ENCODE data around the gene TEPSIN. TPM values are rescaled to one million over a fixed set of nuclear protein-coding genes. Genes with fewer than 3 reads are reported as not detected.

The TEPSIN gene
- total RNA-seq, 4 donors from 2014 or later: 16.7 to 42.9 (median 23.3) TPM

GRCh38 chr17:81196505-81197408 is 42.1 kb downstream of the TEPSIN start:
- no peaks in the 10 kb centered on the region for H3K27me3 ChIP-seq
- no peak for TF ChIP-seq CTCF (IDR thresholded peaks at IDR 0.05)
- TF ChIP-seq POLR2A (IDR thresholded peaks at IDR 0.05): no peak
- intact Hi-C loops (cut with DNase I): no loop called here
- H3K9me3 ChIP-seq: no peaks in the 10 kb centered on the region
- 84 to 86% methylated on average over 11 to 19 of the region's 45 CpGs for WGBS, 2 donors
- peak overlapping the region in 1 of 4 donors; percentile 8 for H3K4me3 ChIP-seq
- H3K27ac ChIP-seq: no peak overlapping the region
- peaks cover 0 to 31% (median 0%) of the 10 kb centered on the region in 3 donors for H3K36me3 ChIP-seq
- DNase-seq: no peak
- peaks cover 0 to 34% (median 0%) of the 10 kb centered on the region in 3 donors for H3K4me1 ChIP-seq

GRCh38 chr17:81195941-81196495 is 42.8 kb downstream of the TEPSIN start:
- H3K9me3 ChIP-seq: no peaks in the 10 kb centered on the region
- H3K4me3 ChIP-seq: no peak overlapping the region
- H3K36me3 ChIP-seq: peaks cover 0 to 37% (median 0%) of the 10 kb centered on the region in 3 donors
- DNase-seq: no peak
- intact Hi-C loops (cut with DNase I): no loop called here
- TF ChIP-seq POLR2A (IDR thresholded peaks at IDR 0.05) (no peak), CTCF (IDR thresholded peaks at IDR 0.05) (no peak)
- H3K27me3 ChIP-seq: no peaks in the 10 kb centered on the region
- H3K27ac ChIP-seq: no peak overlapping the region
- H3K4me1 ChIP-seq: peaks cover 0 to 31% (median 0%) of the 10 kb centered on the region in 3 donors
- 100% methylated on average over 1 of the region's 14 CpGs; no CpG with 5 or more reads in 1 of the 2 donors for WGBS, 2 donors

- Histone ChIP-seq H3K27ac (no peak overlapping the region), H3K36me3 (peaks cover 0 to 45% (median 0%) of the 10 kb centered on the region in 3 donors), H3K27me3 (no peaks in the 10 kb centered on the region), H3K9me3 (no peaks in the 10 kb centered on the region), H3K4me1 (peaks cover 0 to 30% (median 0%) of the 10 kb centered on the region in 3 donors), H3K4me3 (no peak overlapping the region)
- TF ChIP-seq POLR2A (IDR thresholded peaks at IDR 0.05): no peak
- no peak for TF ChIP-seq CTCF (IDR thresholded peaks at IDR 0.05)
- DNase-seq: no peak
- WGBS, 2 donors: 81 to 88% methylated on average over 9 to 15 of the region's 37 CpGs
- intact Hi-C loops (cut with DNase I): no loop called here
Measured at GRCh38 chr17:81194941-81195901, 43.6 kb downstream of the TEPSIN start.

- H3K27me3 ChIP-seq: no peaks in the 10 kb centered on the region
- H3K4me3 ChIP-seq: no peak overlapping the region
- TF ChIP-seq POLR2A (IDR thresholded peaks at IDR 0.05): no peak
- TF ChIP-seq CTCF (IDR thresholded peaks at IDR 0.05): no peak
- H3K9me3 ChIP-seq: no peaks in the 10 kb centered on the region
- no peak for DNase-seq
- H3K27ac ChIP-seq: no peak overlapping the region
- intact Hi-C loops (cut with DNase I): no loop called here
- 94% methylated on average over 9 of the region's 21 CpGs; no CpG with 5 or more reads in 1 of the 2 donors for WGBS, 2 donors
- H3K36me3 ChIP-seq: peaks cover 0 to 50% (median 0%) of the 10 kb centered on the region in 3 donors
- peaks cover 0 to 23% (median 0%) of the 10 kb centered on the region in 3 donors for H3K4me1 ChIP-seq
Measured at GRCh38 chr17:81194225-81194760, 44.6 kb downstream of the TEPSIN start.

Measured in esophagus squamous epithelium (tissue), 5 donors.